Fibroblast of pulmonary artery (primary cell): ENCODE measurements around the gene NDUFC1.

Experiments used
- DNase-seq: peaks from one replicate; pipeline ENCODE4 v3.0.0-alpha.2; 2010; ENCODE audit warnings: low read depth
- H3K4me3 ChIP-seq: replicated peaks from 2 replicates; pipeline ENCODE4 v1.5.1; 2011; ENCODE audit warnings: low read depth, mild to moderate bottlenecking, control low read depth, low read length, moderate library complexity
- TF ChIP-seq, protein P1 (sequence below): IDR thresholded peaks from 2 replicates; pipeline ENCODE4 v1.5.1; 2011; ENCODE audit warnings: mild to moderate bottlenecking, control low read depth, low read length, inconsistent platforms; ENCODE audit errors: missing control alignments

NDUFC1 gene

GRCh38 chr4:139295942-139296299 is 6.4 kb downstream of the NDUFC1 start:
- no peak for DNase-seq
- H3K4me3 ChIP-seq, result peak overlapping the region; percentile 77
- TF ChIP-seq, protein P1, sequence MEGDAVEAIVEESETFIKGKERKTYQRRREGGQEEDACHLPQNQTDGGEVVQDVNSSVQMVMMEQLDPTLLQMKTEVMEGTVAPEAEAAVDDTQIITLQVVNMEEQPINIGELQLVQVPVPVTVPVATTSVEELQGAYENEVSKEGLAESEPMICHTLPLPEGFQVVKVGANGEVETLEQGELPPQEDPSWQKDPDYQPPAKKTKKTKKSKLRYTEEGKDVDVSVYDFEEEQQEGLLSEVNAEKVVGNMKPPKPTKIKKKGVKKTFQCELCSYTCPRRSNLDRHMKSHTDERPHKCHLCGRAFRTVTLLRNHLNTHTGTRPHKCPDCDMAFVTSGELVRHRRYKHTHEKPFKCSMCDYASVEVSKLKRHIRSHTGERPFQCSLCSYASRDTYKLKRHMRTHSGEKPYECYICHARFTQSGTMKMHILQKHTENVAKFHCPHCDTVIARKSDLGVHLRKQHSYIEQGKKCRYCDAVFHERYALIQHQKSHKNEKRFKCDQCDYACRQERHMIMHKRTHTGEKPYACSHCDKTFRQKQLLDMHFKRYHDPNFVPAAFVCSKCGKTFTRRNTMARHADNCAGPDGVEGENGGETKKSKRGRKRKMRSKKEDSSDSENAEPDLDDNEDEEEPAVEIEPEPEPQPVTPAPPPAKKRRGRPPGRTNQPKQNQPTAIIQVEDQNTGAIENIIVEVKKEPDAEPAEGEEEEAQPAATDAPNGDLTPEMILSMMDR, result no peak

DNA sequence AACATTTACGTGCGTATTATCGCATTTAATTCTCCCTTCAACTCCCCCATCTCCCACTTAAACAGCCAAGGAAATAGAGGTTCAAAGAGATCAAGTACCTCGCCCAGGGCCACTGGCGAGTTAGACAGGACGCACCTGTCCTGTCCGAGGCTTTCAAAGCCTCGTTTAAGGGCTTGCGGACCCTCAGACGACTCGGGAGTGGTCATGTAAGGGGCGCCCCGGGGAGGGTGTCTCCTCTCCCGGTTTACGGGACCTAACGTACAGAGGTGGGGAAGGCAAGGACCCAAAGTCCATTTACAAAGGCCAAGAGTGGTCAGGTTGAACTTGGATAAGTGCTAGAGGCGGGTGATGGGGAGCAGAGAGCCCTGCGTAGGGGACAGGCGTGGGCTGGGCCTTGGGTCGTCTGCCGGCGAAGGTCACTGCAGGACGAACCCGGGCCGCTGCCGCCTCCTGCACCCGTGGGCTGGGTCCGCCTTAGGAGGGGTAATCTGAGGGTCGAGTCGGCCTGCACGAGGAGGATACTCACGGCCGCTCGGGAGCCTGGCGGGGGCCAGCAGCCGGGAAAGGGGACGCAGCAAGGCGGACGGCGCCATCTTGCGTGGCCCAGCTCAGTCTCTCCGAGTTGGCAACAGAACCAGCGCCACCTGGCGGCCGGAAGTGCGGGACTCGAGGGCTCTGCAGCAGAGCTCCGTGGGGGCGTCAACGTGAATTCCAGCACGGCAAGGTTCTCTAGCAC is 6.9 kb downstream of the NDUFC1 start:
- peak overlapping the region; percentile 77 for H3K4me3 ChIP-seq
- DNase-seq, result peak; percentile 94

DNA sequence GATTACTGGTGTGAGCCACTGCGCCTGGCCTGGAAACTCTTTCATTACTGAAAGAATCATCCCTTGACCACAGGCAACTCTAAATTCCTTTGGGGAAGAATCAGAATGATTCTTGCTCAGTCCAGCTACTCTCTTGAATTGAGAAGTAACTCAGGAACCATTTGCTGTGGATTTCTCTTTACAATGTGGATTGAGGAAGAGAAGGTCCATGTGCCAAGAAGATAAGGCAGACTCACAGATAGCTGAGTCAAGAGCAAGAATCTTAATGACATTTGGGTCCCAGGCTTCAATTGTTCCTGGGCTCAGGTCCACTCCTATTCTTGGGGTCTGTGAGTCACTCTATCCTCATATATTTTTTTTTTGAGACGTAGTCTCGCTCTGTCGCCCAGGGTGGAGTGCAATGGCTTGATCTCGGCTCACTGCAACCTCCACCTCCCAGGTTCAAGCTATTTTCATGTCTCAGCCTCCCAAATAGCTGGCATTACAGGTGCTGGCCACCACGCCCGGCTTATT is 16.0 kb downstream of the NDUFC1 start:
- H3K4me3 ChIP-seq, result no peak overlapping the region
- TF ChIP-seq, protein P1, result no peak
- no peak for DNase-seq

More for the DNA sequence above, 6.9 kb downstream of the NDUFC1 start:
- TF ChIP-seq, protein P1, result peak; percentile 85

DNA sequence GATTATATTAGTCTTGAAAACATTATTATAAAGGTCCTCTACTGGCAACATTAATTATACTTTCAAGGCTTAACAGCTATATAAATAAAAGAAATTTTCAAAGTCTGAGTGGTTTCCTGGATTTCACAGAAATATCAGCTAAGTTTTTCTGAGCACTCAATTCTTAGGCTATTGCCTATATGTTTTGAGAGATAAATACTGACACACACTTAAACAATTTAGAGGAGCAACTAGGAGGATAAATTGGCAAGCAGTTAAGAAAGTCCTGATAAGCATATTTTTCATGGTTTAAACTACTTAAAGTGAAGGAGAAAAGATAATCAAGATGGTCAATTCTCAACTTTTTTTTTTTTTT is 19.6 kb downstream of the NDUFC1 start:
- TF ChIP-seq, protein P1, result no peak
- no peak overlapping the region for H3K4me3 ChIP-seq
- peak; percentile 15 for DNase-seq

DNA sequence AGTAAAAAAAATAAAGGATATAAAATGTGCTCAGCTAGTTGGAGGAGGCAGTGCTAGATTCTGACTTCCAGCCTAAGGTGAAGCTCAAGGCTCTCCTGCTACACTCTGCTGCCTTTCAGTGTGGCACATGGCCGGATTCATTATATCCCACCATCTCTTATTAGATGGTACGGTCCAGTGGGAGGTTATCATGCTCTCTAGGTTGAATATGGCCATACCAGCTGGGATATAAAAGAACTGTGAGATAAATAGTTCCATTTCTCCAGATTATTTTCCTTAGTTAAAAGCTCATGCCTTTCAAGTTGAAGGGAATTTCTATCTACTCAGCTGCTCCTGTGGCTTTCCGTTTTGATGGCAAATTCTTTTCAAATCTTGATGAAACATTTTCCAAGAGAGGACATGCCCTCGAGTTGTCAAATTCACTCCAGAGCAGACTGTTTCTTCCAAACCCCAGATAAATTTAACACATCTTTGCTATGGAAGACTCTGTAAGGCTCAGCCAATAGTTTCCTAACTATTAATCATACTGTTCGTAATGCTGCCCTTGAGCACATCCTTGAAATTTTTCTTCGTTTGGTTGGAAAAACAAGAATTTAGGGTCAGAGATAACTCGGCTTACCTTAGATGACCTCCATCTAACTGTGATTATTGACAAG is 20.1 kb downstream of the NDUFC1 start:
- DNase-seq, result peak; percentile 30
- TF ChIP-seq, protein P1, result no peak
- no peak overlapping the region for H3K4me3 ChIP-seq

DNA sequence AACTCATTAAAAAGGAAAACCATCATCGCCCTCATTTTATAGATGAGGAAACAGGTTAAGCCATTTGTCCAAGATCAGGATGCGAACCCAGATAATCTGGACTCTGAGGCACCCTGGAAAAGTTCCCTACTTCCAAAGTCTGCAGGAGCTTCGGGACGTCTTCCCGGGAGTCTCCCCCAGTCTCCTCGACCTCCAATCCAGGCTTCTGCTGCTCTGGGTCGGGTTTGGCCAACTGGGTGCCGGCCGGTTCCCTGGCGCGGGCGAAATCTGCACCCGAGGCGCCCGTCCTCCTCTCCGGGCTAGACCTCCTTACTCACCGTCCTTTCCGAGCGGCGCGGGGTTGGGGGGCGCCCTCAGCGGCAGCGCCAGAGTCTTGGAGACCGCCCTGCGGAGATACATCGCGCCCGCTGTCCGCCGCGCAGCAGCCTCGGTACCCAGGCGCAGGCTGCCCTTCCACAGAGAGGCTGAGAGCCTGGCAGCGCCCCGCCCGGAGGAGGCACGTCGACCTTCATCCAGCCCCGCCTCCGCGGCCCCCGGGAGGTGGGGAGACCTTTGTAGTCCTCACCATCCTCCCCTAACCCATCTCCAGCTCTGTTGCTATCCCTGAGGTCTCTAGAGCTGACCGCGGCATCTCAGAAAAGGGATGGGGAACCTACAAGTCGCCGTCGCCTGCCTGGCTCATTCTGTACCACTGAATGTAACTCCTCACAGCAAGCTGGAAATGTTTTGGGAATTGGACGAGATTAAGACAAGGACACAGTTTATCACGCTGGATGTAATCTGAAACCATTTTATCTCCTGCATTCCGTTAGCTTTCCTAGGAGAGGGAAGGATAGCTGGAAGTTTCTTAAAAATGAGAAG is 22.3 kb downstream of the NDUFC1 start, which contains the start of gene MGARP:
MGARP (minus strand) TSS at position 466 of the 861 bp plus-strand sequence; CDS start at position 399, 67 bp downstream.
- DNase-seq, result peak; percentile 35
- TF ChIP-seq, protein P1, result no peak
- H3K4me3 ChIP-seq, result peak within 1 kb of the TSS; percentile 62
